Measurements from ENCODE around the gene CBFA2T2.
"Not testable (repeated sequence)": the region's sequence is repeated elsewhere in the genome, so short reads cannot be mapped to it uniquely, and the experiment has no call there.

CBFA2T2 gene

GRCh38 chr20:33697129-33697528 is 207.2 kb downstream of the CBFA2T2 start:
- Histone ChIP-seq H3K9ac (ENCODE audit: low read length) (no peak overlapping the region), H3K4me3 (ENCODE audit: low read depth, low read length) (no peak overlapping the region), H3K36me3 (ENCODE audit: control insufficient read depth, insufficient read depth, low read length) (no peaks in the 10 kb centered on the region), H3K9me3 (ENCODE audit: control insufficient read depth, insufficient read depth, low read depth, low read length) (peaks cover 22% of the 10 kb centered on the region), H3K27ac (ENCODE audit: low read depth, low read length) (no peak overlapping the region), H3K4me1 (ENCODE audit: control insufficient read depth, insufficient read depth, low read length) (peaks cover 6% of the 10 kb centered on the region), H3K27me3 (ENCODE audit: control insufficient read depth, insufficient read depth, low read length) (no peaks in the 10 kb centered on the region)

- H3K4me3 ChIP-seq (ENCODE audit: low read depth, low read length); H3K9ac ChIP-seq (ENCODE audit: low read length); H3K27me3 ChIP-seq (ENCODE audit: control insufficient read depth, insufficient read depth, low read length); H3K27ac ChIP-seq (ENCODE audit: low read depth, low read length); H3K4me1 ChIP-seq (ENCODE audit: control insufficient read depth, insufficient read depth, low read length); H3K36me3 ChIP-seq (ENCODE audit: control insufficient read depth, insufficient read depth, low read length): not testable (repeated sequence)
- peaks cover 34% of the 10 kb centered on the region for H3K9me3 ChIP-seq (ENCODE audit: control insufficient read depth, insufficient read depth, low read depth, low read length)
Measured at GRCh38 chr20:33698966-33699365, 209.1 kb downstream of the CBFA2T2 start.
